Stimulated activated naive B cell treated with anti-CD40 and anti-IgM and Interleukin-4, amounts not matched to agents 10 μg/mL and 1 μg/mL and 100 μg/mL, for 72 hours (primary cell): ENCODE results near the gene TUBA8.
"Not testable (repeated sequence)": the region's sequence is repeated elsewhere in the genome, so short reads cannot be mapped to it uniquely, and the experiment has no call there.

Source experiments
- ATAC-seq, 2 donors: fragments of 150-1000 bp; cut with Tn5 transposase; replicated peaks; 2 replicates each; pipeline ENCODE4 v1.10.0; 2021; ENCODE audit warnings: moderate library complexity in 1 of 2
- DNase-seq: peaks from one replicate; pipeline ENCODE4 v3.0.0; 2021
- H3K27ac Mint-ChIP-seq: one replicate; pipeline ENCODE4 v1.8.0; 2022; ENCODE audit warnings: mild to moderate bottlenecking, mixed read lengths
- H3K27me3 Mint-ChIP-seq, 2 donors: one replicate each; pipeline ENCODE4 v1.8.0; 2022; ENCODE audit warnings: mixed read lengths in 2 of 2
- H3K36me3 Mint-ChIP-seq, 2 donors: one replicate each; pipeline ENCODE4 v1.8.0; 2022; ENCODE audit warnings: mixed read lengths in 2 of 2, mild to moderate bottlenecking in 1 of 2
- H3K4me1 Mint-ChIP-seq, 2 donors: one replicate each; pipeline ENCODE4 v1.8.0; 2022; ENCODE audit warnings: mixed read lengths in 2 of 2, mild to moderate bottlenecking in 1 of 2
- H3K4me3 Mint-ChIP-seq, 2 donors: one replicate each; pipeline ENCODE4 v1.8.0; 2022; ENCODE audit warnings: mild to moderate bottlenecking in 2 of 2, mixed read lengths in 2 of 2, moderate library complexity in 1 of 2
- H3K9me3 Mint-ChIP-seq, 2 donors: one replicate each; pipeline ENCODE4 v1.8.0; 2022; ENCODE audit warnings: mixed read lengths in 2 of 2, mild to moderate bottlenecking in 1 of 2

TUBA8 gene

GRCh38 chr22:18110194-18110953 is at the start of gene TUBA8:
TUBA8 (plus strand) TSS chr22:18110809; CDS start chr22:18110866, 57 bp downstream.
- DNase-seq, result no peak
- peak within 1 kb of the TSS; percentile 81 for H3K27ac Mint-ChIP-seq
- peaks cover 16 to 29% of the 10 kb centered on the region in 2 donors for H3K36me3 Mint-ChIP-seq
- peaks cover 11 to 13% of the 10 kb centered on the region in 2 donors for H3K9me3 Mint-ChIP-seq
- peaks cover 35 to 63% of the 10 kb centered on the region in 2 donors for H3K4me1 Mint-ChIP-seq
- peak; percentile 53 to 60 for ATAC-seq
- H3K27me3 Mint-ChIP-seq, result peaks cover 19 to 34% of the 10 kb centered on the region in 2 donors
- H3K4me3 Mint-ChIP-seq, result peak within 1 kb of the TSS; percentile 80

GRCh38 chr22:18062421-18062820 is 48.2 kb upstream of the TUBA8 start:
- DNase-seq (no peak), ATAC-seq (no peak)
- H3K36me3 Mint-ChIP-seq, result no peaks in the 10 kb centered on the region
- no peaks in the 10 kb centered on the region for H3K9me3 Mint-ChIP-seq
- H3K27me3 Mint-ChIP-seq, result no peaks in the 10 kb centered on the region
- H3K4me1 Mint-ChIP-seq, result peaks cover 48 to 65% of the 10 kb centered on the region in 2 donors
- no peak overlapping the region for H3K27ac Mint-ChIP-seq
- no peak overlapping the region for H3K4me3 Mint-ChIP-seq

- no peaks in the 10 kb centered on the region for H3K36me3 Mint-ChIP-seq
- DNase-seq, result no peak
- no peak for ATAC-seq
- H3K27me3 Mint-ChIP-seq, result no peaks in the 10 kb centered on the region
- no peak overlapping the region for H3K27ac Mint-ChIP-seq
- peaks cover 48 to 65% of the 10 kb centered on the region in 2 donors for H3K4me1 Mint-ChIP-seq
- H3K9me3 Mint-ChIP-seq, result peaks cover 0 to 1% of the 10 kb centered on the region in 2 donors
- no peak overlapping the region for H3K4me3 Mint-ChIP-seq
These were observed 47.3 kb upstream of the TUBA8 start for GRCh38 chr22:18063306-18063705.

GRCh38 chr22:18063715-18064114 is 46.9 kb upstream of the TUBA8 start:
- not testable (repeated sequence) for H3K9me3 Mint-ChIP-seq, H3K4me3 Mint-ChIP-seq, ATAC-seq, DNase-seq, H3K27me3 Mint-ChIP-seq, H3K27ac Mint-ChIP-seq, H3K36me3 Mint-ChIP-seq
- peaks cover 49 to 65% of the 10 kb centered on the region in 2 donors for H3K4me1 Mint-ChIP-seq

GRCh38 chr22:18064636-18065035 is 46.0 kb upstream of the TUBA8 start:
- ATAC-seq, result no peak
- peak overlapping the region; percentile 68 for H3K27ac Mint-ChIP-seq

GRCh38 chr22:18065256-18065655 is 45.4 kb upstream of the TUBA8 start:
- peak overlapping the region; percentile 68 for H3K27ac Mint-ChIP-seq
- peaks cover 0 to 1% of the 10 kb centered on the region in 2 donors for H3K9me3 Mint-ChIP-seq
- no peak for DNase-seq
- peak in 1 of 2 donors; percentile 8 for ATAC-seq
- no peaks in the 10 kb centered on the region for H3K36me3 Mint-ChIP-seq
- peak overlapping the region in 1 of 2 donors; percentile 5 for H3K4me3 Mint-ChIP-seq
- no peaks in the 10 kb centered on the region for H3K27me3 Mint-ChIP-seq
- H3K4me1 Mint-ChIP-seq, result peaks cover 46 to 62% of the 10 kb centered on the region in 2 donors

More at GRCh38 chr22:18064636-18065035, 46.0 kb upstream of the TUBA8 start:
- no peak overlapping the region for H3K4me3 Mint-ChIP-seq
- H3K27me3 Mint-ChIP-seq, result no peaks in the 10 kb centered on the region
- peaks cover 0 to 1% of the 10 kb centered on the region in 2 donors for H3K9me3 Mint-ChIP-seq
- DNase-seq, result no peak
- no peaks in the 10 kb centered on the region for H3K36me3 Mint-ChIP-seq
- H3K4me1 Mint-ChIP-seq, result peaks cover 50 to 62% of the 10 kb centered on the region in 2 donors

GRCh38 chr22:18066181-18066859 is 44.3 kb upstream of the TUBA8 start:
- peak overlapping the region; percentile 11 to 64 for H3K4me3 Mint-ChIP-seq
- ATAC-seq, result peak; percentile 83 to 85
- no peaks in the 10 kb centered on the region for H3K36me3 Mint-ChIP-seq

GRCh38 chr22:18067121-18067520 is 43.5 kb upstream of the TUBA8 start:
- H3K4me1 Mint-ChIP-seq, result peaks cover 59 to 73% of the 10 kb centered on the region in 2 donors
- H3K27ac Mint-ChIP-seq, result peak overlapping the region; percentile 53
- no peak for ATAC-seq
- H3K4me3 Mint-ChIP-seq, result no peak overlapping the region
- no peaks in the 10 kb centered on the region for H3K36me3 Mint-ChIP-seq
- H3K27me3 Mint-ChIP-seq, result no peaks in the 10 kb centered on the region
- H3K9me3 Mint-ChIP-seq, result peaks cover 0 to 1% of the 10 kb centered on the region in 2 donors
- no peak for DNase-seq

More at GRCh38 chr22:18066181-18066859, 44.3 kb upstream of the TUBA8 start:
- Mint-ChIP-seq H3K4me1 (peaks cover 51 to 66% of the 10 kb centered on the region in 2 donors), H3K9me3 (peaks cover 0 to 1% of the 10 kb centered on the region in 2 donors), H3K27me3 (no peaks in the 10 kb centered on the region), H3K27ac (peak overlapping the region; percentile 44)
- peak; percentile 21 for DNase-seq

- ATAC-seq, result no peak
- Mint-ChIP-seq H3K36me3 (no peaks in the 10 kb centered on the region), H3K4me1 (peaks cover 62 to 77% of the 10 kb centered on the region in 2 donors), H3K4me3 (no peak overlapping the region), H3K27me3 (no peaks in the 10 kb centered on the region), H3K27ac (peak overlapping the region; percentile 42), H3K9me3 (peaks cover 0 to 1% of the 10 kb centered on the region in 2 donors)
- DNase-seq, result no peak
These were observed 42.9 kb upstream of the TUBA8 start for GRCh38 chr22:18067548-18068341.

GRCh38 chr22:18068381-18068988 is 42.1 kb upstream of the TUBA8 start:
- Mint-ChIP-seq H3K4me3 (no peak overlapping the region), H3K9me3 (peaks cover 0 to 1% of the 10 kb centered on the region in 2 donors), H3K4me1 (peaks cover 61 to 77% of the 10 kb centered on the region in 2 donors), H3K27ac (peak overlapping the region; percentile 42), H3K36me3 (no peaks in the 10 kb centered on the region), H3K27me3 (no peaks in the 10 kb centered on the region)
- ATAC-seq (no peak), DNase-seq (no peak)

GRCh38 chr22:18069041-18069440 is 41.6 kb upstream of the TUBA8 start:
- no peak for DNase-seq
- no peaks in the 10 kb centered on the region for H3K36me3 Mint-ChIP-seq
- peaks cover 61 to 74% of the 10 kb centered on the region in 2 donors for H3K4me1 Mint-ChIP-seq
- H3K4me3 Mint-ChIP-seq, result no peak overlapping the region
- ATAC-seq, result no peak
- H3K27ac Mint-ChIP-seq, result no peak overlapping the region
- H3K27me3 Mint-ChIP-seq, result no peaks in the 10 kb centered on the region
- peaks cover 0 to 1% of the 10 kb centered on the region in 2 donors for H3K9me3 Mint-ChIP-seq

- H3K9me3 Mint-ChIP-seq, result peaks cover 0 to 1% of the 10 kb centered on the region in 2 donors
- H3K27me3 Mint-ChIP-seq, result no peaks in the 10 kb centered on the region
- no peak overlapping the region for H3K27ac Mint-ChIP-seq
- no peaks in the 10 kb centered on the region for H3K36me3 Mint-ChIP-seq
- H3K4me1 Mint-ChIP-seq, result peaks cover 56 to 64% of the 10 kb centered on the region in 2 donors
- no peak for ATAC-seq
- no peak overlapping the region for H3K4me3 Mint-ChIP-seq
- no peak for DNase-seq
These were observed 40.6 kb upstream of the TUBA8 start for GRCh38 chr22:18070041-18070440.

GRCh38 chr22:18070556-18071306 is 39.9 kb upstream of the TUBA8 start:
- Mint-ChIP-seq H3K4me1 (peaks cover 52 to 58% of the 10 kb centered on the region in 2 donors), H3K9me3 (peaks cover 0 to 1% of the 10 kb centered on the region in 2 donors), H3K36me3 (no peaks in the 10 kb centered on the region), H3K27ac (no peak overlapping the region), H3K4me3 (peak overlapping the region in 1 of 2 donors; percentile 53), H3K27me3 (no peaks in the 10 kb centered on the region)
- ATAC-seq (no peak), DNase-seq (no peak)
